ENCODE measurements around the gene R3HDML. TPM values are rescaled to one million over a fixed set of nuclear protein-coding genes. Genes with fewer than 3 reads are reported as not detected.
A peak's percentile ranks its signal among the peaks of the same experiment; 100 is the strongest.
"Not testable (repeated sequence)": the region's sequence is repeated elsewhere in the genome, so short reads cannot be mapped to it uniquely, and the experiment has no call there.

R3HDML gene
- total and polyA plus RNA-seq, 4 donors = not detected

- DNase-seq = no peak
- Histone ChIP-seq H3K4me1 (ENCODE audit: control insufficient read depth in 1 of 2, insufficient read depth in 2 of 2, low read length in 2 of 2) (no peaks in the 10 kb centered on the region), H3K4me3 (ENCODE audit: low read length in 2 of 2) (no peak overlapping the region), H3K27me3 (ENCODE audit: control insufficient read depth in 1 of 2, insufficient read depth in 2 of 2, low read length in 1 of 2) (no peaks in the 10 kb centered on the region), H3K27ac (ENCODE audit: low read depth in 1 of 2, low read length in 2 of 2) (no peak overlapping the region), H3K9me3 (ENCODE audit: control insufficient read depth, low read length) (no peaks in the 10 kb centered on the region), H3K36me3 (ENCODE audit: control insufficient read depth in 1 of 2, insufficient read depth in 2 of 2, low read length in 1 of 2) (no peaks in the 10 kb centered on the region)
- ATAC-seq (ENCODE audit: low FRiP score) = no peak
- WGBS, 2 donors = 36 to 42% methylated on average over 1 of the region's 1 CpG
- intact Hi-C loops (cut with DNase I) = no loop called here
Observed at GRCh38 chr20:44324343-44324742, 12.5 kb upstream of the R3HDML start.

GRCh38 chr20:44326391-44327159 lies 10.3 kb upstream of the R3HDML start:
- Histone ChIP-seq H3K4me3 (ENCODE audit: low read length in 2 of 2) (peak overlapping the region in 1 of 2 donors; percentile 21), H3K36me3 (ENCODE audit: control insufficient read depth in 1 of 2, insufficient read depth in 2 of 2, low read length in 1 of 2) (no peaks in the 10 kb centered on the region), H3K4me1 (ENCODE audit: control insufficient read depth in 1 of 2, insufficient read depth in 2 of 2, low read length in 2 of 2) (no peaks in the 10 kb centered on the region), H3K27ac (ENCODE audit: low read depth in 1 of 2, low read length in 2 of 2) (no peak overlapping the region), H3K27me3 (ENCODE audit: control insufficient read depth in 1 of 2, insufficient read depth in 2 of 2, low read length in 1 of 2) (no peaks in the 10 kb centered on the region), H3K9me3 (ENCODE audit: control insufficient read depth, low read length) (no peaks in the 10 kb centered on the region)
- ATAC-seq (ENCODE audit: low FRiP score) (no peak), DNase-seq (no peak)
- 11 to 18% methylated on average over 29 to 50 of the region's 50 CpGs for WGBS, 2 donors
- intact Hi-C loops (cut with DNase I) = no loop called here

GRCh38 chr20:44327748-44328147 lies 9.1 kb upstream of the R3HDML start:
- H3K4me1 ChIP-seq (ENCODE audit: control insufficient read depth in 1 of 2, insufficient read depth in 2 of 2, low read length in 2 of 2); H3K27ac ChIP-seq (ENCODE audit: low read depth in 1 of 2, low read length in 2 of 2); ATAC-seq (ENCODE audit: low FRiP score); H3K36me3 ChIP-seq (ENCODE audit: control insufficient read depth in 1 of 2, insufficient read depth in 2 of 2, low read length in 1 of 2); H3K27me3 ChIP-seq (ENCODE audit: control insufficient read depth in 1 of 2, insufficient read depth in 2 of 2, low read length in 1 of 2); H3K9me3 ChIP-seq (ENCODE audit: control insufficient read depth, low read length); H3K4me3 ChIP-seq (ENCODE audit: low read length in 2 of 2); intact Hi-C loops (cut with DNase I); DNase-seq: not testable (repeated sequence)
- 93 to 94% methylated on average over 7 of the region's 7 CpGs for WGBS, 2 donors

- H3K9me3 ChIP-seq (ENCODE audit: control insufficient read depth, low read length) = no peaks in the 10 kb centered on the region
- intact Hi-C loops (cut with DNase I) = no loop called here
- no peaks in the 10 kb centered on the region for H3K4me1 ChIP-seq (ENCODE audit: control insufficient read depth in 1 of 2, insufficient read depth in 2 of 2, low read length in 2 of 2)
- ATAC-seq (ENCODE audit: low FRiP score) (no peak), DNase-seq (no peak)
- WGBS, 2 donors = 79 to 91% methylated on average over 4 of the region's 4 CpGs
- no peaks in the 10 kb centered on the region for H3K36me3 ChIP-seq (ENCODE audit: control insufficient read depth in 1 of 2, insufficient read depth in 2 of 2, low read length in 1 of 2)
- H3K27me3 ChIP-seq (ENCODE audit: control insufficient read depth in 1 of 2, insufficient read depth in 2 of 2, low read length in 1 of 2) = no peaks in the 10 kb centered on the region
- H3K27ac ChIP-seq (ENCODE audit: low read depth in 1 of 2, low read length in 2 of 2) = no peak overlapping the region
- no peak overlapping the region for H3K4me3 ChIP-seq (ENCODE audit: low read length in 2 of 2)
Observed at GRCh38 chr20:44328428-44328827, 8.4 kb upstream of the R3HDML start.

- no peak for ATAC-seq (ENCODE audit: low FRiP score)
- H3K9me3 ChIP-seq (ENCODE audit: control insufficient read depth, low read length) = no peaks in the 10 kb centered on the region
- intact Hi-C loops (cut with DNase I) = no loop called here
- H3K36me3 ChIP-seq (ENCODE audit: control insufficient read depth in 1 of 2, insufficient read depth in 2 of 2, low read length in 1 of 2) = no peaks in the 10 kb centered on the region
- H3K4me3 ChIP-seq (ENCODE audit: low read length in 2 of 2) = no peak overlapping the region
- no peaks in the 10 kb centered on the region for H3K27me3 ChIP-seq (ENCODE audit: control insufficient read depth in 1 of 2, insufficient read depth in 2 of 2, low read length in 1 of 2)
- no peaks in the 10 kb centered on the region for H3K4me1 ChIP-seq (ENCODE audit: control insufficient read depth in 1 of 2, insufficient read depth in 2 of 2, low read length in 2 of 2)
- no peak for DNase-seq
- 91 to 92% methylated on average over 2 of the region's 2 CpGs for WGBS, 2 donors
- no peak overlapping the region for H3K27ac ChIP-seq (ENCODE audit: low read depth in 1 of 2, low read length in 2 of 2)
Observed at GRCh38 chr20:44331201-44331600, 5.6 kb upstream of the R3HDML start.

- no peaks in the 10 kb centered on the region for H3K4me1 ChIP-seq (ENCODE audit: control insufficient read depth in 1 of 2, insufficient read depth in 2 of 2, low read length in 2 of 2)
- DNase-seq (no peak), ATAC-seq (ENCODE audit: low FRiP score) (no peak)
- H3K27ac ChIP-seq (ENCODE audit: low read depth in 1 of 2, low read length in 2 of 2) = no peak overlapping the region
- intact Hi-C loops (cut with DNase I) = no loop called here
- H3K4me3 ChIP-seq (ENCODE audit: low read length in 2 of 2) = no peak overlapping the region
- no peaks in the 10 kb centered on the region for H3K27me3 ChIP-seq (ENCODE audit: control insufficient read depth in 1 of 2, insufficient read depth in 2 of 2, low read length in 1 of 2)
- no peaks in the 10 kb centered on the region for H3K36me3 ChIP-seq (ENCODE audit: control insufficient read depth in 1 of 2, insufficient read depth in 2 of 2, low read length in 1 of 2)
- WGBS, 2 donors = 13% methylated on average over 8 of the region's 8 CpGs
- no peaks in the 10 kb centered on the region for H3K9me3 ChIP-seq (ENCODE audit: control insufficient read depth, low read length)
Observed at GRCh38 chr20:44334306-44334705, 2.5 kb upstream of the R3HDML start.

GRCh38 chr20:44334709-44335108 lies 2.1 kb upstream of the R3HDML start:
- intact Hi-C loops (cut with DNase I) = no loop called here
- no peaks in the 10 kb centered on the region for H3K4me1 ChIP-seq (ENCODE audit: control insufficient read depth in 1 of 2, insufficient read depth in 2 of 2, low read length in 2 of 2)
- no peak overlapping the region for H3K27ac ChIP-seq (ENCODE audit: low read depth in 1 of 2, low read length in 2 of 2)
- no peaks in the 10 kb centered on the region for H3K9me3 ChIP-seq (ENCODE audit: control insufficient read depth, low read length)
- DNase-seq (no peak), ATAC-seq (ENCODE audit: low FRiP score) (no peak)
- no peaks in the 10 kb centered on the region for H3K27me3 ChIP-seq (ENCODE audit: control insufficient read depth in 1 of 2, insufficient read depth in 2 of 2, low read length in 1 of 2)
- WGBS, 2 donors = 57 to 72% methylated on average over 4 of the region's 4 CpGs
- H3K36me3 ChIP-seq (ENCODE audit: control insufficient read depth in 1 of 2, insufficient read depth in 2 of 2, low read length in 1 of 2) = no peaks in the 10 kb centered on the region
- no peak overlapping the region for H3K4me3 ChIP-seq (ENCODE audit: low read length in 2 of 2)

- WGBS, 2 donors = 88 to 93% methylated on average over 2 of the region's 2 CpGs
- DNase-seq = no peak
- no peaks in the 10 kb centered on the region for H3K36me3 ChIP-seq (ENCODE audit: control insufficient read depth in 1 of 2, insufficient read depth in 2 of 2, low read length in 1 of 2)
- H3K27ac ChIP-seq (ENCODE audit: low read depth in 1 of 2, low read length in 2 of 2) = no peak overlapping the region
- H3K4me1 ChIP-seq (ENCODE audit: control insufficient read depth in 1 of 2, insufficient read depth in 2 of 2, low read length in 2 of 2) = no peaks in the 10 kb centered on the region
- H3K27me3 ChIP-seq (ENCODE audit: control insufficient read depth in 1 of 2, insufficient read depth in 2 of 2, low read length in 1 of 2) = no peaks in the 10 kb centered on the region
- no peak for ATAC-seq (ENCODE audit: low FRiP score)
- no peak overlapping the region for H3K4me3 ChIP-seq (ENCODE audit: low read length in 2 of 2)
- intact Hi-C loops (cut with DNase I) = no loop called here
- H3K9me3 ChIP-seq (ENCODE audit: control insufficient read depth, low read length) = no peaks in the 10 kb centered on the region
Observed at GRCh38 chr20:44335675-44336074, 1.2 kb upstream of the R3HDML start.

GRCh38 chr20:44336086-44336485 lies 757 bp upstream of the R3HDML start:
- H3K27me3 ChIP-seq (ENCODE audit: control insufficient read depth in 1 of 2, insufficient read depth in 2 of 2, low read length in 1 of 2) = no peaks in the 10 kb centered on the region
- intact Hi-C loops (cut with DNase I) = no loop called here
- WGBS, 2 donors = 69 to 71% methylated on average over 11 to 15 of the region's 15 CpGs
- H3K4me1 ChIP-seq (ENCODE audit: control insufficient read depth in 1 of 2, insufficient read depth in 2 of 2, low read length in 2 of 2) = no peaks in the 10 kb centered on the region
- ATAC-seq (ENCODE audit: low FRiP score) (no peak), DNase-seq (no peak)
- no peak overlapping the region for H3K4me3 ChIP-seq (ENCODE audit: low read length in 2 of 2)
- H3K9me3 ChIP-seq (ENCODE audit: control insufficient read depth, low read length) = no peaks in the 10 kb centered on the region
- no peaks in the 10 kb centered on the region for H3K36me3 ChIP-seq (ENCODE audit: control insufficient read depth in 1 of 2, insufficient read depth in 2 of 2, low read length in 1 of 2)
- no peak overlapping the region for H3K27ac ChIP-seq (ENCODE audit: low read depth in 1 of 2, low read length in 2 of 2)

Measured in aorta (tissue), 5 donors.